Measurements from ENCODE around the gene SIX5. TPM values are rescaled to one million over a fixed set of nuclear protein-coding genes. Genes with fewer than 3 reads are reported as not detected.
A peak's percentile ranks its signal among the peaks of the same experiment; 100 is the strongest.

SIX5 gene
- total RNA-seq, 1 experiment from 2014 or later = 23.6 TPM

GRCh38 chr19:45766869-45767346 lies 2.1 kb downstream of the SIX5 start:
- POLR2A ChIA-PET (ENCODE audit: low non-redundant PET) = interaction anchor here (0.6 kb wide), 1 partner anchor 15 kb away, joined by 4 read pairs; no protein-coding TSS in a partner anchor
- intact Hi-C loops (cut with micrococcal nuclease; ENCODE audit: unreplicated experiment) = no loop called here
- no peaks in the 10 kb centered on the region for H3K9me3 ChIP-seq (ENCODE audit: low read depth, low read length, poor library complexity, severe bottlenecking)

GRCh38 chr19:45766296-45766868 lies 2.7 kb downstream of the SIX5 start:
- H3K4me3 ChIP-seq (ENCODE audit: low read depth, low read length, poor library complexity, severe bottlenecking) = peak overlapping the region; percentile 89
- H3K27me3 ChIP-seq (replicated peaks; ENCODE audit: insufficient read depth, low read depth, low read length, poor library complexity) = no peaks in the 10 kb centered on the region
- no peaks in the 10 kb centered on the region for H3K36me3 ChIP-seq (ENCODE audit: insufficient read depth, low read length, poor library complexity, severe bottlenecking)
- intact Hi-C loops (cut with micrococcal nuclease; ENCODE audit: unreplicated experiment) = no loop called here
- ChIA-PET POLR2A (ENCODE audit: low non-redundant PET) (no interaction called here), CTCF (no interaction called here)
- no peaks in the 10 kb centered on the region for H3K9me3 ChIP-seq (ENCODE audit: low read depth, low read length, poor library complexity, severe bottlenecking)
- DNase-seq (ENCODE audit: low spot score) = no peak
- no TSS peak for BruUV-seq (replicated peaks)
- peak overlapping the region; percentile 98 for H3K27ac ChIP-seq (ENCODE audit: low read depth, low read length, poor library complexity, severe bottlenecking)
- H3K4me1 ChIP-seq (ENCODE audit: insufficient read depth, low read length, poor library complexity, severe bottlenecking) = peaks cover 22% of the 10 kb centered on the region
- TF ChIP-seq CTCF (conservative IDR thresholded peaks at IDR 0.05; ENCODE audit: low read depth, low read length) = no peak
- TF ChIP-seq EZH2 (IDR thresholded peaks at IDR 0.05; ENCODE audit: borderline replicate concordance, low read depth, low read length, poor library complexity, severe bottlenecking) = no peak

More at GRCh38 chr19:45766869-45767346, 2.1 kb downstream of the SIX5 start:
- peak overlapping the region; percentile 98 for H3K27ac ChIP-seq (ENCODE audit: low read depth, low read length, poor library complexity, severe bottlenecking)
- H3K4me3 ChIP-seq (ENCODE audit: low read depth, low read length, poor library complexity, severe bottlenecking) = peak overlapping the region; percentile 89
- no peak for TF ChIP-seq EZH2 (IDR thresholded peaks at IDR 0.05; ENCODE audit: borderline replicate concordance, low read depth, low read length, poor library complexity, severe bottlenecking)
- no peak for TF ChIP-seq CTCF (conservative IDR thresholded peaks at IDR 0.05; ENCODE audit: low read depth, low read length)
- CTCF ChIA-PET = interaction anchor here (0.7 kb wide), 1 partner anchor 259 kb away, joined by 3 read pairs; no protein-coding TSS in a partner anchor
- no peaks in the 10 kb centered on the region for H3K27me3 ChIP-seq (replicated peaks; ENCODE audit: insufficient read depth, low read depth, low read length, poor library complexity)
- H3K36me3 ChIP-seq (ENCODE audit: insufficient read depth, low read length, poor library complexity, severe bottlenecking) = no peaks in the 10 kb centered on the region
- BruUV-seq (replicated peaks) = no TSS peak
- DNase-seq (ENCODE audit: low spot score) = no peak
- peaks cover 22% of the 10 kb centered on the region for H3K4me1 ChIP-seq (ENCODE audit: insufficient read depth, low read length, poor library complexity, severe bottlenecking)

- no peak for TF ChIP-seq EZH2 (IDR thresholded peaks at IDR 0.05; ENCODE audit: borderline replicate concordance, low read depth, low read length, poor library complexity, severe bottlenecking)
- TF ChIP-seq CTCF (conservative IDR thresholded peaks at IDR 0.05; ENCODE audit: low read depth, low read length) = no peak
- ChIA-PET POLR2A (ENCODE audit: low non-redundant PET) (no interaction called here), CTCF (no interaction called here)
- H3K27me3 ChIP-seq (replicated peaks; ENCODE audit: insufficient read depth, low read depth, low read length, poor library complexity) = no peaks in the 10 kb centered on the region
- no peak overlapping the region for H3K27ac ChIP-seq (ENCODE audit: low read depth, low read length, poor library complexity, severe bottlenecking)
- H3K9me3 ChIP-seq (ENCODE audit: low read depth, low read length, poor library complexity, severe bottlenecking) = no peaks in the 10 kb centered on the region
- no peak overlapping the region for H3K4me3 ChIP-seq (ENCODE audit: low read depth, low read length, poor library complexity, severe bottlenecking)
- intact Hi-C loops (cut with micrococcal nuclease; ENCODE audit: unreplicated experiment) = no loop called here
- BruUV-seq (replicated peaks) = no TSS peak
- no peak for DNase-seq (ENCODE audit: low spot score)
- H3K36me3 ChIP-seq (ENCODE audit: insufficient read depth, low read length, poor library complexity, severe bottlenecking) = no peaks in the 10 kb centered on the region
- peaks cover 18% of the 10 kb centered on the region for H3K4me1 ChIP-seq (ENCODE audit: insufficient read depth, low read length, poor library complexity, severe bottlenecking)
Measured at GRCh38 chr19:45765702-45766295, 3.3 kb downstream of the SIX5 start.

Measured in A673 (cell line).